ENCODE results near the gene NTHL1.
A peak's percentile ranks its signal among the peaks of the same experiment; 100 is the strongest.

NTHL1 gene

GRCh38 chr16:2047330-2048115, at the start of gene NTHL1, which contains the start of gene TSC2:
TSS of gene NTHL1 (minus strand) at chr16:2047834. CDS start at chr16:2047823, 11 bp downstream.
TSS of gene TSC2 (plus strand) at chr16:2047985. CDS start at chr16:2048616, 631 bp downstream.
- peaks cover 28% of the 10 kb centered on the region for H3K79me2 ChIP-seq (ENCODE audit: control insufficient read depth, low read length)
- peaks cover 30% of the 10 kb centered on the region for H3K4me1 ChIP-seq (ENCODE audit: control insufficient read depth, low read length)
- TF ChIP-seq EZH2phosphoT487 (IDR thresholded peaks at IDR 0.05; ENCODE audit: borderline replicate concordance, low read length): no peak
- no peaks in the 10 kb centered on the region for H3K9me3 ChIP-seq (ENCODE audit: control insufficient read depth, insufficient read depth, low read length)
- H3F3A ChIP-seq (ENCODE audit: control insufficient read depth, insufficient read depth): no peaks in the 10 kb centered on the region
- peak within 1 kb of the TSS; percentile 96 for H3K4me3 ChIP-seq (ENCODE audit: low read length)
- no peaks in the 10 kb centered on the region for H4K20me1 ChIP-seq (ENCODE audit: control insufficient read depth, insufficient read depth, low read depth, low read length)
- H3K27ac ChIP-seq (ENCODE audit: low read depth, low read length): no peak within 1 kb of the TSS
- H3K27me3 ChIP-seq (ENCODE audit: control insufficient read depth, low read length): no peaks in the 10 kb centered on the region
- H3K9me2 ChIP-seq (replicated peaks; ENCODE audit: control insufficient read depth, low read length): no peaks in the 10 kb centered on the region
- peaks cover 15% of the 10 kb centered on the region for H3K36me3 ChIP-seq (ENCODE audit: control insufficient read depth, low read length)
- H3K4me2 ChIP-seq (ENCODE audit: low read length): peak within 1 kb of the TSS; percentile 100

- H3K36me3 ChIP-seq (ENCODE audit: control insufficient read depth, low read length): no peaks in the 10 kb centered on the region
- no peak overlapping the region for H3K4me3 ChIP-seq (ENCODE audit: low read length)
- no peaks in the 10 kb centered on the region for H3K9me3 ChIP-seq (ENCODE audit: control insufficient read depth, insufficient read depth, low read length)
- TF ChIP-seq EZH2phosphoT487 (IDR thresholded peaks at IDR 0.05; ENCODE audit: borderline replicate concordance, low read length) (no peak), CTCF (IDR thresholded peaks at IDR 0.05; ENCODE audit: low read depth, low read length, poor library complexity, severe bottlenecking) (no peak)
- H4K20me1 ChIP-seq (ENCODE audit: control insufficient read depth, insufficient read depth, low read depth, low read length): no peaks in the 10 kb centered on the region
- no peak overlapping the region for H3K27ac ChIP-seq (ENCODE audit: low read depth, low read length)
- H3K4me2 ChIP-seq (ENCODE audit: low read length): no peak overlapping the region
- H3K79me2 ChIP-seq (ENCODE audit: control insufficient read depth, low read length): no peaks in the 10 kb centered on the region
- H3K4me1 ChIP-seq (ENCODE audit: control insufficient read depth, low read length): no peaks in the 10 kb centered on the region
- H3K27me3 ChIP-seq (ENCODE audit: control insufficient read depth, low read length): no peaks in the 10 kb centered on the region
- H3F3A ChIP-seq (ENCODE audit: control insufficient read depth, insufficient read depth): no peaks in the 10 kb centered on the region
- H3K9me2 ChIP-seq (replicated peaks; ENCODE audit: control insufficient read depth, low read length): no peaks in the 10 kb centered on the region
These were observed 49.4 kb upstream of the NTHL1 start for GRCh38 chr16:2096853-2097595.

GRCh38 chr16:2095918-2096582, 48.4 kb upstream of the NTHL1 start:
- Histone ChIP-seq H3K27ac (ENCODE audit: low read depth, low read length) (no peak overlapping the region), H3K27me3 (ENCODE audit: control insufficient read depth, low read length) (no peaks in the 10 kb centered on the region), H3K4me1 (ENCODE audit: control insufficient read depth, low read length) (no peaks in the 10 kb centered on the region), H4K20me1 (ENCODE audit: control insufficient read depth, insufficient read depth, low read depth, low read length) (no peaks in the 10 kb centered on the region), H3K4me2 (ENCODE audit: low read length) (no peak overlapping the region), H3K36me3 (ENCODE audit: control insufficient read depth, low read length) (no peaks in the 10 kb centered on the region), H3K9me3 (ENCODE audit: control insufficient read depth, insufficient read depth, low read length) (no peaks in the 10 kb centered on the region), H3K79me2 (ENCODE audit: control insufficient read depth, low read length) (no peaks in the 10 kb centered on the region), H3F3A (ENCODE audit: control insufficient read depth, insufficient read depth) (no peaks in the 10 kb centered on the region), H3K4me3 (ENCODE audit: low read length) (no peak overlapping the region), H3K9me2 (replicated peaks; ENCODE audit: control insufficient read depth, low read length) (no peaks in the 10 kb centered on the region)
- no peak for TF ChIP-seq EZH2phosphoT487 (IDR thresholded peaks at IDR 0.05; ENCODE audit: borderline replicate concordance, low read length)

- Histone ChIP-seq H3F3A (ENCODE audit: control insufficient read depth, insufficient read depth) (no peaks in the 10 kb centered on the region), H3K27me3 (ENCODE audit: control insufficient read depth, low read length) (no peaks in the 10 kb centered on the region), H4K20me1 (ENCODE audit: control insufficient read depth, insufficient read depth, low read depth, low read length) (no peaks in the 10 kb centered on the region), H3K79me2 (ENCODE audit: control insufficient read depth, low read length) (no peaks in the 10 kb centered on the region), H3K4me1 (ENCODE audit: control insufficient read depth, low read length) (no peaks in the 10 kb centered on the region), H3K4me2 (ENCODE audit: low read length) (no peak overlapping the region), H3K27ac (ENCODE audit: low read depth, low read length) (no peak overlapping the region), H3K9me2 (replicated peaks; ENCODE audit: control insufficient read depth, low read length) (no peaks in the 10 kb centered on the region), H3K36me3 (ENCODE audit: control insufficient read depth, low read length) (peaks cover 5% of the 10 kb centered on the region; the same call in 1 of the 2 replicates), H3K4me3 (ENCODE audit: low read length) (no peak overlapping the region), H3K9me3 (ENCODE audit: control insufficient read depth, insufficient read depth, low read length) (no peaks in the 10 kb centered on the region)
- TF ChIP-seq EZH2phosphoT487 (IDR thresholded peaks at IDR 0.05; ENCODE audit: borderline replicate concordance, low read length) (no peak), CTCF (IDR thresholded peaks at IDR 0.05; ENCODE audit: low read depth, low read length, poor library complexity, severe bottlenecking) (no peak)
These were observed 47.8 kb upstream of the NTHL1 start for GRCh38 chr16:2095315-2095853.

All from DOHH2 (cell line).